Neural cell (in vitro differentiated cells): ENCODE results near the gene FAM53B. TPM values are rescaled to one million over a fixed set of nuclear protein-coding genes. Genes with fewer than 3 reads are reported as not detected.

Experiments
- H2AFZ ChIP-seq: fragments of 200-600, 300-800 bp; sonication (generic), shearing (Covaris generic); 2 replicates; pipeline ENCODE4 v1.6.0; 2014; ENCODE audit warnings: low read depth, mild to moderate bottlenecking, antibody characterized with exemption, low read length, moderate library complexity
- H3F3A ChIP-seq: fragments of 200-600 bp; shearing (Covaris generic); 2 replicates; pipeline ENCODE4 v1.6.1; 2016; ENCODE audit warnings: mild to moderate bottlenecking, moderate library complexity, mixed read lengths, antibody characterized with exemption, low read length; ENCODE audit not compliant: insufficient read depth, poor library complexity, severe bottlenecking
- H3K27ac ChIP-seq: fragments of 200-600, 300-800 bp; sonication (generic), shearing (Covaris generic); 2 replicates; pipeline ENCODE4 v1.5.1; 2014; ENCODE audit warnings: mild to moderate bottlenecking, low read length, moderate library complexity
- H3K27me3 ChIP-seq: fragments of 300-800, 200-600 bp; sonication (generic), shearing (Covaris generic); 2 replicates; pipeline ENCODE4 v1.6.0; 2014; ENCODE audit warnings: mild to moderate bottlenecking, low read depth, low read length, moderate library complexity; ENCODE audit not compliant: insufficient read depth
- H3K36me3 ChIP-seq: fragments of 300-800, 200-600 bp; sonication (generic), shearing (Covaris generic); 2 replicates; pipeline ENCODE4 v1.5.1; 2014; ENCODE audit warnings: mild to moderate bottlenecking, antibody characterized with exemption, low read length, moderate library complexity; ENCODE audit not compliant: insufficient read depth
- H3K4me2 ChIP-seq: fragments of 300-800, 200-600 bp; sonication (generic), shearing (Covaris generic); 2 replicates; pipeline ENCODE4 v1.6.0; 2014; ENCODE audit warnings: mild to moderate bottlenecking, low read length
- H3K4me3 ChIP-seq: fragments of 300-800, 200-600 bp; sonication (generic), shearing (Covaris generic); 2 replicates; pipeline ENCODE4 v1.5.1; 2014; ENCODE audit warnings: mild to moderate bottlenecking, low read length, moderate library complexity
- H3K79me2 ChIP-seq: fragments of 200-600 bp; shearing (Covaris generic); replicated peaks from 2 replicates; pipeline ENCODE4 v1.6.0; 2014; ENCODE audit warnings: mild to moderate bottlenecking, low read length, moderate library complexity; ENCODE audit not compliant: insufficient read depth
- H3K9ac ChIP-seq: fragments of 300-800, 200-600 bp; sonication (generic), shearing (Covaris generic); 2 replicates; pipeline ENCODE4 v1.6.1; 2016; ENCODE audit warnings: mild to moderate bottlenecking, low read length, mixed read lengths
- H3K9me2 ChIP-seq: fragments of 200-600 bp; shearing (Covaris generic); 2 replicates; pipeline ENCODE4 v1.6.1; 2016; ENCODE audit warnings: mild to moderate bottlenecking, low read length, mixed read lengths; ENCODE audit not compliant: insufficient read depth
- H3K9me3 ChIP-seq: fragments of 200-600, 300-800 bp; sonication (generic), shearing (Covaris generic); 2 replicates; pipeline ENCODE4 v1.6.1; 2016; ENCODE audit warnings: mild to moderate bottlenecking, mixed run types, low read length, moderate library complexity, mixed read lengths
- H4K20me1 ChIP-seq: fragments of 200-600 bp; shearing (Covaris generic); 2 replicates; pipeline ENCODE4 v1.6.1; 2016; ENCODE audit warnings: mild to moderate bottlenecking, mixed run types; ENCODE audit not compliant: insufficient read depth
- EP300 ChIP-seq: fragments of 450-650 bp; conservative IDR thresholded peaks from 2 replicates; pipeline ENCODE4 v1.6.1; 2014; ENCODE audit warnings: antibody characterized with exemption, mild to moderate bottlenecking, moderate library complexity; ENCODE audit not compliant: poor library complexity, severe bottlenecking
- EZH2 ChIP-seq: fragments of 200-600, 300-800 bp; shearing (Covaris generic), sonication (generic); IDR thresholded peaks from 2 replicates; pipeline ENCODE4 v1.6.1; 2014; ENCODE audit warnings: antibody characterized with exemption, low read length, borderline replicate concordance, mild to moderate bottlenecking; ENCODE audit not compliant: insufficient read depth, poor library complexity, severe bottlenecking
- MXI1 ChIP-seq: fragments of 450-650 bp; conservative IDR thresholded peaks from 2 replicates; pipeline ENCODE4 v1.6.1; 2014; ENCODE audit warnings: antibody characterized with exemption, mild to moderate bottlenecking; ENCODE audit not compliant: poor library complexity, severe bottlenecking
- POLR2AphosphoS5 ChIP-seq: IDR thresholded peaks from 2 replicates; pipeline ENCODE4 v1.6.1; 2012
- RAD21 ChIP-seq: fragments of 450-650 bp; conservative IDR thresholded peaks from 2 replicates; pipeline ENCODE4 v1.6.1; 2014; ENCODE audit warnings: antibody characterized with exemption, mild to moderate bottlenecking, moderate library complexity
- SMC3 ChIP-seq: fragments of 450-650 bp; conservative IDR thresholded peaks from 2 replicates; pipeline ENCODE4 v1.6.1; 2014; ENCODE audit warnings: antibody characterized with exemption, mild to moderate bottlenecking, moderate library complexity; ENCODE audit not compliant: poor library complexity
- TAF1 ChIP-seq: IDR thresholded peaks from 2 replicates; pipeline ENCODE4 v1.6.1; 2012; ENCODE audit warnings: low read depth
- polyA plus RNA-seq: library from polyadenylated mRNA; depleted of rRNA; stranded (reverse); fragments of >200 nt; gene quantifications from 2 replicates; pipeline ENCODE4 v1.2.3, GENCODE V29; 2014
- TF ChIP-seq, protein P1 (sequence below): fragments of 450-650 bp; IDR thresholded peaks from 2 replicates; pipeline ENCODE4 v1.5.1; 2014; ENCODE audit warnings: antibody characterized with exemption, mild to moderate bottlenecking, moderate library complexity; ENCODE audit not compliant: poor library complexity, severe bottlenecking
- TF ChIP-seq, protein P2 (sequence below): IDR thresholded peaks from 2 replicates; pipeline ENCODE4 v1.6.1; 2012; ENCODE audit warnings: borderline replicate concordance

The FAM53B gene
- polyA plus RNA-seq, 1 donor from 2014 or later: 21.8 TPM

DNA sequence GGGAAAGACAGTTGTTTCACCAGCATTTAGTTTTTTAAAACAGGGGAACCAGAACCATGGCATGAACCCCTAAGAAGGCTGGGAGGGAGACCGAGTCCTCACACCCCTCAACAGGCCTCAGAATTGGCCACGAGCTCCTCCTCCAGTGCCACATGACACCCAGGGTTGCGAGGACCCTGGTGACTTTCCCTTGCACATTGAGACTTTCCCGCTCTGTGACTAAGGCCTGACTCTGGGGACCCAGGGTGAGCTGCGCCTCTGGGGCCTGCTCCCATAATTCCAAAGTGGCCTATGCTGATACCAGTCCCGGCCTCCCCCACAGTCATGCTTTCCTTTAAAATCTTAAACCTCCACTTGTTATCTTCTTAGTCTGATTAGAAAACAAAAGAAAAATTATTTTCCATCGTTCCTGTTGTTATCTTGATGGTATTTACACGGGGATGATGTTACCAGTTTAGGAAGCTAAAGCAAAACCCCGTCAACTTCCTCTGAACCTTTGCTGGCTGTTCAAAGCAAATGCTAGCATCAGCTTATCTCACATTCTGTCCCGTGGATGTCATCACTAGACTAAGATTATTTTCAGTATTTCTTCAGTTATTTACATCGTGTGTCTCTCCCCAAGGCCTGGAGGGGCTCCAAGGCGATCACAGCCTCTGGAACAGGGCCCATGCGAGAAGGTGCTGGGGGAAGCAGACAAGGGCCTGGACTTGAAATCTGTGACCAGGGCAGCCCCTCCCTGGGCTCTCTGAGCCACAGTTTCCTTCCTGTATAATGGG, 42.1 kb downstream of the FAM53B start:
- Histone ChIP-seq H3K27me3 (no peaks in the 10 kb centered on the region), H3F3A (no peaks in the 10 kb centered on the region), H4K20me1 (no peaks in the 10 kb centered on the region), H3K27ac (no peak overlapping the region), H3K9ac (no peak overlapping the region), H2AFZ (no peak overlapping the region), H3K4me2 (no peak overlapping the region), H3K9me3 (no peaks in the 10 kb centered on the region), H3K9me2 (no peaks in the 10 kb centered on the region), H3K79me2 (no peaks in the 10 kb centered on the region), H3K36me3 (peaks cover 4% of the 10 kb centered on the region), H3K4me3 (no peak overlapping the region)
- TF ChIP-seq POLR2AphosphoS5 (no peak), EZH2 (no peak), MXI1 (no peak)
- TF ChIP-seq, protein P1, sequence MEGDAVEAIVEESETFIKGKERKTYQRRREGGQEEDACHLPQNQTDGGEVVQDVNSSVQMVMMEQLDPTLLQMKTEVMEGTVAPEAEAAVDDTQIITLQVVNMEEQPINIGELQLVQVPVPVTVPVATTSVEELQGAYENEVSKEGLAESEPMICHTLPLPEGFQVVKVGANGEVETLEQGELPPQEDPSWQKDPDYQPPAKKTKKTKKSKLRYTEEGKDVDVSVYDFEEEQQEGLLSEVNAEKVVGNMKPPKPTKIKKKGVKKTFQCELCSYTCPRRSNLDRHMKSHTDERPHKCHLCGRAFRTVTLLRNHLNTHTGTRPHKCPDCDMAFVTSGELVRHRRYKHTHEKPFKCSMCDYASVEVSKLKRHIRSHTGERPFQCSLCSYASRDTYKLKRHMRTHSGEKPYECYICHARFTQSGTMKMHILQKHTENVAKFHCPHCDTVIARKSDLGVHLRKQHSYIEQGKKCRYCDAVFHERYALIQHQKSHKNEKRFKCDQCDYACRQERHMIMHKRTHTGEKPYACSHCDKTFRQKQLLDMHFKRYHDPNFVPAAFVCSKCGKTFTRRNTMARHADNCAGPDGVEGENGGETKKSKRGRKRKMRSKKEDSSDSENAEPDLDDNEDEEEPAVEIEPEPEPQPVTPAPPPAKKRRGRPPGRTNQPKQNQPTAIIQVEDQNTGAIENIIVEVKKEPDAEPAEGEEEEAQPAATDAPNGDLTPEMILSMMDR: no peak

DNA sequence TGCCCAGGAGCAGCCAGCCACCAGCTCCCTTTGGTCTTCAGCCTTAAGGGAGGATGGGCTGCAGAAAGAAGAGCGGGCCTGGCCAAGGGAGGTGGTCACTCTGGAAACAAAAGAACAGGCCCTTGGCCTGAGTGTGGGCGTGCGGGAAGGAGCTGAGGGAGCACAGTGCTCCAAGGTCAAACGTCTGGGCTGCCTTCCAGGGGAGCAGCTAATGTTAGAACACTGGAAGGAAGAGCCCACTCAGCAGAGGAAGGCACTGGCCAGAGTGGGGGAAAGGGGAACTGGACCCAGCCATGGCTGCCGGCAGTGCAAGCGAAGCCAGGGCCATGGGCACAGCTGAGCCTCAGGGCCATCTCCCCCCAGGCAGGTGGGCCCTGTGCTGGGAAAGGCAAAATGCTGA, 42.7 kb downstream of the FAM53B start:
- TF ChIP-seq EZH2 (no peak), EP300 (no peak), POLR2AphosphoS5 (no peak), SMC3 (no peak), TAF1 (no peak), MXI1 (no peak), RAD21 (no peak)
- TF ChIP-seq, protein P2, sequence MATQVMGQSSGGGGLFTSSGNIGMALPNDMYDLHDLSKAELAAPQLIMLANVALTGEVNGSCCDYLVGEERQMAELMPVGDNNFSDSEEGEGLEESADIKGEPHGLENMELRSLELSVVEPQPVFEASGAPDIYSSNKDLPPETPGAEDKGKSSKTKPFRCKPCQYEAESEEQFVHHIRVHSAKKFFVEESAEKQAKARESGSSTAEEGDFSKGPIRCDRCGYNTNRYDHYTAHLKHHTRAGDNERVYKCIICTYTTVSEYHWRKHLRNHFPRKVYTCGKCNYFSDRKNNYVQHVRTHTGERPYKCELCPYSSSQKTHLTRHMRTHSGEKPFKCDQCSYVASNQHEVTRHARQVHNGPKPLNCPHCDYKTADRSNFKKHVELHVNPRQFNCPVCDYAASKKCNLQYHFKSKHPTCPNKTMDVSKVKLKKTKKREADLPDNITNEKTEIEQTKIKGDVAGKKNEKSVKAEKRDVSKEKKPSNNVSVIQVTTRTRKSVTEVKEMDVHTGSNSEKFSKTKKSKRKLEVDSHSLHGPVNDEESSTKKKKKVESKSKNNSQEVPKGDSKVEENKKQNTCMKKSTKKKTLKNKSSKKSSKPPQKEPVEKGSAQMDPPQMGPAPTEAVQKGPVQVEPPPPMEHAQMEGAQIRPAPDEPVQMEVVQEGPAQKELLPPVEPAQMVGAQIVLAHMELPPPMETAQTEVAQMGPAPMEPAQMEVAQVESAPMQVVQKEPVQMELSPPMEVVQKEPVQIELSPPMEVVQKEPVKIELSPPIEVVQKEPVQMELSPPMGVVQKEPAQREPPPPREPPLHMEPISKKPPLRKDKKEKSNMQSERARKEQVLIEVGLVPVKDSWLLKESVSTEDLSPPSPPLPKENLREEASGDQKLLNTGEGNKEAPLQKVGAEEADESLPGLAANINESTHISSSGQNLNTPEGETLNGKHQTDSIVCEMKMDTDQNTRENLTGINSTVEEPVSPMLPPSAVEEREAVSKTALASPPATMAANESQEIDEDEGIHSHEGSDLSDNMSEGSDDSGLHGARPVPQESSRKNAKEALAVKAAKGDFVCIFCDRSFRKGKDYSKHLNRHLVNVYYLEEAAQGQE: no peak
- TF ChIP-seq, protein P1: no peak
- no peak overlapping the region for H3K4me2 ChIP-seq
- H3K79me2 ChIP-seq: no peaks in the 10 kb centered on the region
- no peak overlapping the region for H3K9ac ChIP-seq
- no peak overlapping the region for H3K27ac ChIP-seq
- no peak overlapping the region for H3K4me3 ChIP-seq
- no peaks in the 10 kb centered on the region for H3K9me2 ChIP-seq
- no peak overlapping the region for H2AFZ ChIP-seq
- peaks cover 4% of the 10 kb centered on the region for H3K36me3 ChIP-seq
- no peaks in the 10 kb centered on the region for H3F3A ChIP-seq
- no peaks in the 10 kb centered on the region for H3K27me3 ChIP-seq
- H3K9me3 ChIP-seq: no peaks in the 10 kb centered on the region
- H4K20me1 ChIP-seq: no peaks in the 10 kb centered on the region
